ENCODE data around the gene TBX15. TPM values are rescaled to one million over a fixed set of nuclear protein-coding genes. Genes with fewer than 3 reads are reported as not detected.

Gene TBX15
- total RNA-seq, 1 experiment from 2014 or later: 1.9 TPM

DNA sequence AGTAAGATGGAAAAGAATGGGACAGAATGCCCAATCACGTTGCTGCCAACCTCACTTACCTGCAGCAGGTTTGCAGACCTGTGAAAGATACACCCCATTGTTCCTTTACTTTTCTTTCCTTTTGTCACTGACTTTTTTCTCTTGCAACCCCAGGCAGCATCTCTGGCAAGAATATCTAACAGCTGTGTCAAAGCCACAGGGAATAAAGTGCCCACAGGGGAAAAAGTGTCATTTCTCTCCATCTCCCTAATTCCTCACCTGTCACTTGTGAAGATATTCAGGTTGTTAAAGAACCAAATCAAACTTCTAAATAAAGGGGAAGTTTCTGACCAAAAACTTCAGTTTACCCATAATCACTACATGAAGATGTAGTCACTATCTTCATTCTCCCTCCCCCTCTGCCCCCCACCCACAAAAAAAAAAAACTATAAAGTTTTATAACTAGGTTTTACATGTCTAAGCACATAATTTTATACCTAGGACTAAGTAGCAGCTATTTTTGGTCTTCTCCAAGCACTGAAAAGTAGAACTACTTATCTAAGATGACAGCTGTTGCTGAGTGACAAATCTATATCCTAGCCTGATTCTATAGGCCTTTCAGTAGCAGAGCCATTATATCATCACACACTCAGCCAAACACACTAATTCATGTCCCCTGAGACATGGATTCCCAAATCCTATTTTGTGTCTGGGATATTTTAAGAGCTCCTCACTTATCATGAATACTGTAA lies 54.9 kb downstream of the TBX15 start:
- in situ Hi-C loops (cut with HindIII; ENCODE audit: low pct_unique_long_range_greater_than_20kb, low sequenced_read_pairs) (no loop called here), intact Hi-C loops (cut with micrococcal nuclease; ENCODE audit: unreplicated experiment) (no loop called here)
- no peak overlapping the region for H3K4me3 ChIP-seq (ENCODE audit: low read depth in 2 of 2, low read length in 2 of 2)
- H3K4me1 ChIP-seq (ENCODE audit: control insufficient read depth, insufficient read depth, low read length): no peaks in the 10 kb centered on the region
- DNase-seq (ENCODE audit: low read depth, low spot score) (no peak), ATAC-seq (no peak)
- H3K36me3 ChIP-seq (ENCODE audit: control insufficient read depth, insufficient read depth, low read length): no peaks in the 10 kb centered on the region
- H3K27me3 ChIP-seq (ENCODE audit: control insufficient read depth, insufficient read depth, low read length): no peaks in the 10 kb centered on the region
- no TSS peak for BruUV-seq (replicated peaks)
- no peak overlapping the region for H3K27ac ChIP-seq (ENCODE audit: low read length)
- H3K9me3 ChIP-seq (ENCODE audit: control insufficient read depth, insufficient read depth, low read depth, low read length): no peaks in the 10 kb centered on the region
- no peak for TF ChIP-seq TCF7L2 (IDR thresholded peaks at IDR 0.05; ENCODE audit: low read depth, low read length)
- TF ChIP-seq POLR2AphosphoS5 (IDR thresholded peaks at IDR 0.05; ENCODE audit: low read depth, low read length): no peak
- TF ChIP-seq, protein P1, sequence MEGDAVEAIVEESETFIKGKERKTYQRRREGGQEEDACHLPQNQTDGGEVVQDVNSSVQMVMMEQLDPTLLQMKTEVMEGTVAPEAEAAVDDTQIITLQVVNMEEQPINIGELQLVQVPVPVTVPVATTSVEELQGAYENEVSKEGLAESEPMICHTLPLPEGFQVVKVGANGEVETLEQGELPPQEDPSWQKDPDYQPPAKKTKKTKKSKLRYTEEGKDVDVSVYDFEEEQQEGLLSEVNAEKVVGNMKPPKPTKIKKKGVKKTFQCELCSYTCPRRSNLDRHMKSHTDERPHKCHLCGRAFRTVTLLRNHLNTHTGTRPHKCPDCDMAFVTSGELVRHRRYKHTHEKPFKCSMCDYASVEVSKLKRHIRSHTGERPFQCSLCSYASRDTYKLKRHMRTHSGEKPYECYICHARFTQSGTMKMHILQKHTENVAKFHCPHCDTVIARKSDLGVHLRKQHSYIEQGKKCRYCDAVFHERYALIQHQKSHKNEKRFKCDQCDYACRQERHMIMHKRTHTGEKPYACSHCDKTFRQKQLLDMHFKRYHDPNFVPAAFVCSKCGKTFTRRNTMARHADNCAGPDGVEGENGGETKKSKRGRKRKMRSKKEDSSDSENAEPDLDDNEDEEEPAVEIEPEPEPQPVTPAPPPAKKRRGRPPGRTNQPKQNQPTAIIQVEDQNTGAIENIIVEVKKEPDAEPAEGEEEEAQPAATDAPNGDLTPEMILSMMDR (IDR thresholded peaks at IDR 0.05): no peak
- TF ChIP-seq, protein P2, sequence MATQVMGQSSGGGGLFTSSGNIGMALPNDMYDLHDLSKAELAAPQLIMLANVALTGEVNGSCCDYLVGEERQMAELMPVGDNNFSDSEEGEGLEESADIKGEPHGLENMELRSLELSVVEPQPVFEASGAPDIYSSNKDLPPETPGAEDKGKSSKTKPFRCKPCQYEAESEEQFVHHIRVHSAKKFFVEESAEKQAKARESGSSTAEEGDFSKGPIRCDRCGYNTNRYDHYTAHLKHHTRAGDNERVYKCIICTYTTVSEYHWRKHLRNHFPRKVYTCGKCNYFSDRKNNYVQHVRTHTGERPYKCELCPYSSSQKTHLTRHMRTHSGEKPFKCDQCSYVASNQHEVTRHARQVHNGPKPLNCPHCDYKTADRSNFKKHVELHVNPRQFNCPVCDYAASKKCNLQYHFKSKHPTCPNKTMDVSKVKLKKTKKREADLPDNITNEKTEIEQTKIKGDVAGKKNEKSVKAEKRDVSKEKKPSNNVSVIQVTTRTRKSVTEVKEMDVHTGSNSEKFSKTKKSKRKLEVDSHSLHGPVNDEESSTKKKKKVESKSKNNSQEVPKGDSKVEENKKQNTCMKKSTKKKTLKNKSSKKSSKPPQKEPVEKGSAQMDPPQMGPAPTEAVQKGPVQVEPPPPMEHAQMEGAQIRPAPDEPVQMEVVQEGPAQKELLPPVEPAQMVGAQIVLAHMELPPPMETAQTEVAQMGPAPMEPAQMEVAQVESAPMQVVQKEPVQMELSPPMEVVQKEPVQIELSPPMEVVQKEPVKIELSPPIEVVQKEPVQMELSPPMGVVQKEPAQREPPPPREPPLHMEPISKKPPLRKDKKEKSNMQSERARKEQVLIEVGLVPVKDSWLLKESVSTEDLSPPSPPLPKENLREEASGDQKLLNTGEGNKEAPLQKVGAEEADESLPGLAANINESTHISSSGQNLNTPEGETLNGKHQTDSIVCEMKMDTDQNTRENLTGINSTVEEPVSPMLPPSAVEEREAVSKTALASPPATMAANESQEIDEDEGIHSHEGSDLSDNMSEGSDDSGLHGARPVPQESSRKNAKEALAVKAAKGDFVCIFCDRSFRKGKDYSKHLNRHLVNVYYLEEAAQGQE (IDR thresholded peaks at IDR 0.05; ENCODE audit: insufficient read depth in 1 of 2, low read depth in 2 of 2, low read length in 1 of 2): no peak
- no peak for TF ChIP-seq SIN3A (IDR thresholded peaks at IDR 0.05; ENCODE audit: borderline replicate concordance, insufficient read depth, low read depth, low read length)
- ChIA-PET CTCF (no interaction called here), POLR2A (no interaction called here)

DNA sequence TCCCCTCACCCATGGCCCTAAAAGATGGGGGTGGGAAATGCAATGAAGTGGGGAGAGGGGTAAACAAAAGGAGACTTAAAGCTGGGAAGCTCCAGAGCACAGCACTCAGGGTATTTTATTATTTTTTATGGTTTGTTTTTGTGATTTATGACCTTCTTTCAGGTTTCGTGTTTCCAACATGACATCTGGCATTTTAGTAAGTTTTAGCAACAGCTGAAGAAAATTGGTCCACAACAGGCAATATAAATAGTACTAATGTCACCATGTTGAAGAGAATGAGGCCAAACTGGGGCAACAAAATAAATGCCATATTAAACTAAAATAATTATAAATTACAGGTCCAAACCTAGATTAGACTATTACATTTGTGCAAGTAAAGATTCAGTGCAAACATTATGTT lies 56.3 kb downstream of the TBX15 start:
- no peak for TF ChIP-seq SIN3A (IDR thresholded peaks at IDR 0.05; ENCODE audit: borderline replicate concordance, insufficient read depth, low read depth, low read length)
- no peak for TF ChIP-seq POLR2AphosphoS5 (IDR thresholded peaks at IDR 0.05; ENCODE audit: low read depth, low read length)
- no peak for TF ChIP-seq TCF7L2 (IDR thresholded peaks at IDR 0.05; ENCODE audit: low read depth, low read length)
- TF ChIP-seq, protein P2 (IDR thresholded peaks at IDR 0.05; ENCODE audit: insufficient read depth in 1 of 2, low read depth in 2 of 2, low read length in 1 of 2): no peak
- TF ChIP-seq, protein P1 (IDR thresholded peaks at IDR 0.05): no peak
- CTCF ChIA-PET: no interaction called here
- POLR2A ChIA-PET: no interaction called here
- no peak for ATAC-seq
- Histone ChIP-seq H3K27me3 (ENCODE audit: control insufficient read depth, insufficient read depth, low read length) (no peaks in the 10 kb centered on the region), H3K27ac (ENCODE audit: low read length) (no peak overlapping the region), H3K9me3 (ENCODE audit: control insufficient read depth, insufficient read depth, low read depth, low read length) (no peaks in the 10 kb centered on the region), H3K4me1 (ENCODE audit: control insufficient read depth, insufficient read depth, low read length) (no peaks in the 10 kb centered on the region), H3K4me3 (ENCODE audit: low read depth in 2 of 2, low read length in 2 of 2) (no peak overlapping the region), H3K36me3 (ENCODE audit: control insufficient read depth, insufficient read depth, low read length) (no peaks in the 10 kb centered on the region)
- intact Hi-C loops (cut with micrococcal nuclease; ENCODE audit: unreplicated experiment) (no loop called here), in situ Hi-C loops (cut with HindIII; ENCODE audit: low pct_unique_long_range_greater_than_20kb, low sequenced_read_pairs) (no loop called here)
- no peak for DNase-seq (ENCODE audit: low read depth, low spot score)
- BruUV-seq (replicated peaks): no TSS peak
